Caco-2 (cell line): ENCODE measurements around the gene CDKN2B. TPM values are rescaled to one million over a fixed set of nuclear protein-coding genes. Genes with fewer than 3 reads are reported as not detected.

Source experiments
- BruUV-seq: library from RNA; stranded (reverse); fragments of 400-500 nt; replicated peaks from 2 replicates; lab custom pipeline; 2021; lab: Mats Ljungman, UMichigan
- CTCF ChIA-PET: fragments of 300-600 bp; sonication (Branson Sonifier 250); formaldehyde crosslinking; loops from one replicate; lab custom pipeline; 2022; ENCODE audit warnings: antibody characterized with exemption; lab: Charles Lee
- POLR2A ChIA-PET: fragments of 300-600 bp; sonication (Branson Sonifier 250); formaldehyde crosslinking; loops from one replicate; lab custom pipeline; 2022; ENCODE audit warnings: antibody characterized with exemption; lab: Charles Lee
- DNase-seq, 2 experiments: peaks; one replicate each; pipeline versions ENCODE4 v3.0.0 to v3.0.0-alpha.2; 2020 to 2022
- H3K27me3 ChIP-seq: replicated peaks from 2 replicates; pipeline ENCODE4 v1.6.0; 2011; ENCODE audit warnings: low read length; ENCODE audit not compliant: control insufficient read depth, insufficient read depth
- H3K36me3 ChIP-seq: 2 replicates; pipeline ENCODE4 v1.5.1; 2011; ENCODE audit warnings: low read length; ENCODE audit not compliant: control insufficient read depth, insufficient read depth
- H3K4me1 ChIP-seq: fragments of 250-450 bp; sonication (Bioruptor Pico); 2 replicates; pipeline ENCODE4 v1.5.1; 2020; ENCODE audit warnings: mild to moderate bottlenecking
- H3K4me3 ChIP-seq: 2 replicates; pipeline ENCODE4 v1.5.1; 2011; ENCODE audit warnings: low read depth, mild to moderate bottlenecking, control low read depth, low read length
- H3K9me3 ChIP-seq: fragments of 250-450 bp; sonication (Bioruptor Pico); 2 replicates; pipeline ENCODE4 v1.5.1; 2020; ENCODE audit warnings: mild to moderate bottlenecking, moderate library complexity
- H3K27ac Mint-ChIP-seq: one replicate; pipeline ENCODE4 v1.8.0; 2022; ENCODE audit warnings: mixed read lengths; ENCODE audit not compliant: unreplicated experiment
- H3K27me3 Mint-ChIP-seq: one replicate; pipeline ENCODE4 v1.8.0; 2022; ENCODE audit warnings: mixed read lengths; ENCODE audit not compliant: insufficient read depth, unreplicated experiment
- H3K36me3 Mint-ChIP-seq: one replicate; pipeline ENCODE4 v1.8.0; 2022; ENCODE audit warnings: mild to moderate bottlenecking, mixed read lengths; ENCODE audit not compliant: insufficient read depth, unreplicated experiment
- H3K4me1 Mint-ChIP-seq: one replicate; pipeline ENCODE4 v1.8.0; 2022; ENCODE audit warnings: low read depth, mixed read lengths; ENCODE audit not compliant: unreplicated experiment
- H3K4me3 Mint-ChIP-seq: one replicate; pipeline ENCODE4 v1.8.0; 2022; ENCODE audit warnings: mild to moderate bottlenecking, moderate library complexity, mixed read lengths; ENCODE audit not compliant: unreplicated experiment
- H3K9me3 Mint-ChIP-seq: one replicate; pipeline ENCODE4 v1.8.0; 2022; ENCODE audit warnings: mixed read lengths; ENCODE audit not compliant: unreplicated experiment
- CTCF ChIP-seq, 2 experiments: fragments of 200-600 bp in 1 of 2; IDR thresholded peaks; 1 replicate in 1 of 2; 2 replicates in 1 of 2; pipeline versions ENCODE4 v1.5.1 to v1.8.0; 2011 to 2022; ENCODE audit warnings: antibody characterized with exemption in 1 of 2, control low read depth in 1 of 2, inconsistent platforms in 1 of 2, low read depth in 1 of 2, low read length in 1 of 2, mild to moderate bottlenecking in 1 of 2, moderate library complexity in 1 of 2; ENCODE audit not compliant: insufficient read depth in 1 of 2, severe bottlenecking in 1 of 2, unreplicated experiment in 1 of 2
- intact Hi-C: fragments of 100-400 bp; cut with micrococcal nuclease; formaldehyde crosslinking; loops from one replicate; pipeline ENCODE4 v1.10.0; 2022; ENCODE audit not compliant: unreplicated experiment
- total RNA-seq: library from RNA; stranded (reverse); gene quantifications from 2 replicates; pipeline ENCODE4 v1.2.3, GENCODE V29; 2022

CDKN2B gene
- total RNA-seq, 1 experiment from 2014 or later, result 7.6 TPM

GRCh38 chr9:22035591-22036011, 26.5 kb upstream of the CDKN2B start:
- Mint-ChIP-seq H3K4me3 (no peak overlapping the region), H3K27me3 (no peaks in the 10 kb centered on the region), H3K9me3 (no peaks in the 10 kb centered on the region), H3K4me1 (no peaks in the 10 kb centered on the region), H3K27ac (no peak overlapping the region), H3K36me3 (no peaks in the 10 kb centered on the region)
- H3K4me1 ChIP-seq, result peaks cover under 1% of the 10 kb centered on the region
- no peaks in the 10 kb centered on the region for H3K36me3 ChIP-seq
- H3K27me3 ChIP-seq, result no peaks in the 10 kb centered on the region
- H3K9me3 ChIP-seq, result no peaks in the 10 kb centered on the region
- intact Hi-C loops, result no loop called here
- no peak for DNase-seq
- BruUV-seq, result no TSS peak
- ChIA-PET CTCF (no interaction called here), POLR2A (no interaction called here)
- H3K4me3 ChIP-seq, result no peak overlapping the region
- no peak for TF ChIP-seq CTCF (IDR thresholded peaks at IDR 0.05; ENCODE audit: insufficient read depth in 1 of 2, low read depth in 1 of 2, low read length in 1 of 2, severe bottlenecking in 1 of 2, unreplicated experiment in 1 of 2)

DNA sequence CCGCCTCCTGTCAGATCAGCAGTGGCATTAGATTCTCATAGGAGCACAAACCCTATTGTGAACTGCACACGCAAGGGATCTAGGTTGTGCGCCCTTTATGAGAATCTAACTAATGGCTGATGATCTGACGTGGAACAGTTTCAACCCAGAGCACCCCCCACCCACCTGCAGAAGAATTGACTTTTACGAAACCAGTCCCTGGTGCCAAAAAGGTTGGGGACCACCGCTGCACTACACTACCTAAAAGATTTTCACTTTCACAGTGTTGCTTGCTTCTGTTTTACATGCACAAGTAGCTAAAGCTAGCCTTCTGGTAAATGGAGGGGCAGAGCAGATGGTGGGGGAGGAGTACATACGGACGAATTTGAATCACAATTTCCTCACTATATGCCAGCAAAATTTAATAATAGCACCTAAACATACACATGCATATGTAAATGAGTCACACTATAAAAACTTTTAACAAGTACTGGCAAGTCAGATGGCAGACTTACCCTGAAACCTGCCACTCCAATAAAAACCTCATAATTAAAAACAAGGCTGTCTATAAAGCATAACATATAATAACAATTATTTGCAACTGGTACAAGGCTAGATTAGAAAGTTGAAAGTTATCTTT, 24.0 kb upstream of the CDKN2B start:
- H3K4me1 ChIP-seq, result peaks cover 9% of the 10 kb centered on the region
- DNase-seq, result no peak
- intact Hi-C loops, result no loop called here
- Mint-ChIP-seq H3K4me3 (no peak overlapping the region), H3K36me3 (no peaks in the 10 kb centered on the region), H3K27me3 (no peaks in the 10 kb centered on the region), H3K9me3 (no peaks in the 10 kb centered on the region), H3K27ac (no peak overlapping the region), H3K4me1 (peaks cover 8% of the 10 kb centered on the region)
- H3K27me3 ChIP-seq, result no peaks in the 10 kb centered on the region
- H3K36me3 ChIP-seq, result no peaks in the 10 kb centered on the region
- CTCF ChIA-PET, result no interaction called here
- no peaks in the 10 kb centered on the region for H3K9me3 ChIP-seq
- POLR2A ChIA-PET, result no interaction called here
- no peak for TF ChIP-seq CTCF (IDR thresholded peaks at IDR 0.05; ENCODE audit: insufficient read depth in 1 of 2, low read depth in 1 of 2, low read length in 1 of 2, severe bottlenecking in 1 of 2, unreplicated experiment in 1 of 2)
- no TSS peak for BruUV-seq
- no peak overlapping the region for H3K4me3 ChIP-seq

- no TSS peak for BruUV-seq
- Histone ChIP-seq H3K9me3 (no peaks in the 10 kb centered on the region), H3K4me1 (peaks cover 9% of the 10 kb centered on the region), H3K36me3 (no peaks in the 10 kb centered on the region), H3K27me3 (no peaks in the 10 kb centered on the region), H3K4me3 (no peak overlapping the region)
- no peak for TF ChIP-seq CTCF (IDR thresholded peaks at IDR 0.05; ENCODE audit: insufficient read depth in 1 of 2, low read depth in 1 of 2, low read length in 1 of 2, severe bottlenecking in 1 of 2, unreplicated experiment in 1 of 2)
- Mint-ChIP-seq H3K36me3 (no peaks in the 10 kb centered on the region), H3K27me3 (no peaks in the 10 kb centered on the region), H3K4me3 (no peak overlapping the region), H3K27ac (no peak overlapping the region), H3K9me3 (no peaks in the 10 kb centered on the region), H3K4me1 (peaks cover 8% of the 10 kb centered on the region)
- POLR2A ChIA-PET, result no interaction called here
- intact Hi-C loops, result no loop called here
- no peak for DNase-seq
- CTCF ChIA-PET, result no interaction called here
These were observed 22.7 kb upstream of the CDKN2B start for GRCh38 chr9:22031655-22032411.
